Measurements from ENCODE around the gene ADGRG1. TPM values are rescaled to one million over a fixed set of nuclear protein-coding genes. Genes with fewer than 3 reads are reported as not detected.

Gene ADGRG1
- total RNA-seq, 1 donor from 2014 or later = 19.7 TPM

DNA sequence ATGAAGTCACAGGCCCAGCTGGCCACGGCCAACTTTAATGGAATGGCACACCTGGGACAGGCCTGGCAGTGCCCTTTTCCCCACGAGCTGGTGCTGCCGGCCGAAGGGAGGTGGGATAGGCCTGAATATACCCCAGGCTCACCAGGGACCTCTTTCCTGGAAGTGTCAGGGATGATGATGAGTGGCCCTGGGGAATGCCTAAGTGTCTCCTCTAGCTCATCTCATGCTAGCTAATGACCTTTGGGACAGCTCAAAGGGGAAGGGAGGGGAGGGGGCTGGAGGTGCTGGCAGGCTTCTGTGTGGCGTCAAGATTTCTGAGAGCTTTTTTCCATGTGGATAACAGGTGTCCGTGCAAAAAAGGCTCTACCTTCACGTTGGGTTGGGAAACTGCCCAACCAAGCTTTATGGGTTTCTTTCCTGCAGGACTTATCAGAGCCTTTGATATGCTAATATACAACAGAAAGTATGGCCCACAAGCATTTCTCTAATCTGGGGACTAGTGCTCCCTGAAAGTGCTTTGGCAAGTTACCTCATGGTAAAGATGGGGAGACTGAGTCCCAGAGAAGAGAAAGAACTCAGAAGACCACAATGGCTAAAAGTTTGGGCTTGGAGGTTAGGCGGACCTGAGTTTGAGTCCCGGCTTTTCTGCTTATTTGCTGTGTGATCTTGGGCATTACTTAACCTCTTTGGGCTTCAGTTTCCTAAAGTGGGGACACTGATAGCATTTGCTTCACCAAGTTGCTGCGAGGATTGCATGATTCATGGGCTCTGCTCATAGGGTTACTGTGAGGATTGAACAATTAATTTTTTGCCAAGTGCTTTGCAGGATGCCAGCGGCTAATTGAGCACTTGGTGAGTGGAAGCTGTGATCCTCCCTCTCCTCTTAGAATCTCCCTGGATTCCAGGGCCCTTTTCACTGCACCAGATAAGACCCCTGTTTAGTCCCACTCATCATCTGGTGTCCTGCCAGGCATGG lies 14.0 kb downstream of the ADGRG1 start:
- H3K27ac Mint-ChIP-seq = no peak overlapping the region
- peaks cover 11% of the 10 kb centered on the region for H3K4me1 Mint-ChIP-seq (ENCODE audit: low read depth)
- peaks cover 8% of the 10 kb centered on the region for H3K27me3 Mint-ChIP-seq
- no peak for DNase-seq (ENCODE audit: low spot score, unreplicated experiment)
- H3K36me3 Mint-ChIP-seq (ENCODE audit: insufficient read depth) = no peaks in the 10 kb centered on the region
- TF ChIP-seq, protein P1, sequence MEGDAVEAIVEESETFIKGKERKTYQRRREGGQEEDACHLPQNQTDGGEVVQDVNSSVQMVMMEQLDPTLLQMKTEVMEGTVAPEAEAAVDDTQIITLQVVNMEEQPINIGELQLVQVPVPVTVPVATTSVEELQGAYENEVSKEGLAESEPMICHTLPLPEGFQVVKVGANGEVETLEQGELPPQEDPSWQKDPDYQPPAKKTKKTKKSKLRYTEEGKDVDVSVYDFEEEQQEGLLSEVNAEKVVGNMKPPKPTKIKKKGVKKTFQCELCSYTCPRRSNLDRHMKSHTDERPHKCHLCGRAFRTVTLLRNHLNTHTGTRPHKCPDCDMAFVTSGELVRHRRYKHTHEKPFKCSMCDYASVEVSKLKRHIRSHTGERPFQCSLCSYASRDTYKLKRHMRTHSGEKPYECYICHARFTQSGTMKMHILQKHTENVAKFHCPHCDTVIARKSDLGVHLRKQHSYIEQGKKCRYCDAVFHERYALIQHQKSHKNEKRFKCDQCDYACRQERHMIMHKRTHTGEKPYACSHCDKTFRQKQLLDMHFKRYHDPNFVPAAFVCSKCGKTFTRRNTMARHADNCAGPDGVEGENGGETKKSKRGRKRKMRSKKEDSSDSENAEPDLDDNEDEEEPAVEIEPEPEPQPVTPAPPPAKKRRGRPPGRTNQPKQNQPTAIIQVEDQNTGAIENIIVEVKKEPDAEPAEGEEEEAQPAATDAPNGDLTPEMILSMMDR (IDR thresholded peaks at IDR 0.05; ENCODE audit: unreplicated experiment) = no peak
- no peaks in the 10 kb centered on the region for H3K9me3 Mint-ChIP-seq (ENCODE audit: low read depth)
- H3K4me3 Mint-ChIP-seq (ENCODE audit: low read depth) = no peak overlapping the region

DNA sequence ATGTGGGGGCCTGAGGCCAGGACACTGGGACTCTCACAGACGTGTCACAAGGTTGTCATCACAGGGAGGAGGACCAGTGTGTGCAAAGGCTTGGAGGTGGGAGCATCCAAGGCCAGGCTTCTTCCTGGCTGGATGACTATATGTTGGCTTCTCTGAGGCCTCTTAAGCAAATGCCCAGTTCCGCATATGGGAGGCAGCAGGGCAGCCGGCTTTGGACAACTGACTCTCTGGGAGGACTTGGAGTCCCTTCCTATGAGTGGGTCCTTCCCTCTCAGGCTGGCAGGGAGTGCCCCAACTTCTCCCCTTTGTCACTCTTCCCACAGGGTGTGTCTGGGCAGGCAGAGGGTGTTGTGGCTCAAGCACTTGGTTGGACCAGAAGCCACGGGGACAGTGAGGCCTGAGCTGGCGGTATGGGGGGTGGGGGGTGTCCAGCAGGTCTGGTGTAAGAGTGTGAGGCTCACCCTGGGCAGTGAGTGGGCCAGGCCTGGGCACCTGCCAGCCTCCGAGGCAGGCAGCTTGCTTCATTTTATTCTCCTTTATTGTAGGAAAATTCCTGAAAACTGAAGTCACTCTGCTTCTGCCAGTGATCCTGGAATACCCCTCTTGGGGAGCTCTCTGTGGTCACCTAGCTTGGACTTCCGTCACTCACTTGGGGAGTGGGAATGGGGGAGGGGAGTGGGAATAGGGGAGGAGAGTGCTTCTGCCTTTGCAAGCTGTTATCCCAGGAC lies 14.9 kb downstream of the ADGRG1 start:
- Mint-ChIP-seq H3K4me3 (ENCODE audit: low read depth) (no peak overlapping the region), H3K9me3 (ENCODE audit: low read depth) (no peaks in the 10 kb centered on the region), H3K36me3 (ENCODE audit: insufficient read depth) (no peaks in the 10 kb centered on the region), H3K4me1 (ENCODE audit: low read depth) (peaks cover 11% of the 10 kb centered on the region), H3K27me3 (peaks cover 8% of the 10 kb centered on the region), H3K27ac (no peak overlapping the region)
- no peak for DNase-seq (ENCODE audit: low spot score, unreplicated experiment)
- TF ChIP-seq, protein P1 (IDR thresholded peaks at IDR 0.05; ENCODE audit: unreplicated experiment) = no peak

DNA sequence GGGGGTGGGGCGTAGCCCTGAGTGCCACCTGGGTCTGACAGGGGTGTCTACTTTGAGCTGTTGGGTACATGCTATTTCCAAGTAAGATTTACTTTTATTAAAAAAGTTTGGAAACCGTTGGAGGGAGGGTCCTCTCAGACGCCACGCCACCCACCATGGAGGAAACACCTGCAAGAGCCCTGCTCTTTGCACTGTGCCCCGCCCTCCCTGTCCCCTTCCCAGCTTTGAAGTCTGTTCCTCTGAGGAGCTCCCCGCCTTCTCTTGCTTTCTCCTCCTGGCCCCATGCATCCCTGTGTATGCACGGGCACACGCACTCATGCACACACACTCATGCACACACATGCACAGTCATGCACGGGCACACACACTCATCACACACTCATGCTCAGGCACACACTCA lies 15.5 kb downstream of the ADGRG1 start:
- no peak for DNase-seq (ENCODE audit: low spot score, unreplicated experiment)
- Mint-ChIP-seq H3K4me3 (ENCODE audit: low read depth) (no peak overlapping the region), H3K27me3 (peaks cover 8% of the 10 kb centered on the region), H3K4me1 (ENCODE audit: low read depth) (peaks cover 11% of the 10 kb centered on the region), H3K27ac (no peak overlapping the region), H3K9me3 (ENCODE audit: low read depth) (no peaks in the 10 kb centered on the region), H3K36me3 (ENCODE audit: insufficient read depth) (no peaks in the 10 kb centered on the region)
- TF ChIP-seq, protein P1 (IDR thresholded peaks at IDR 0.05; ENCODE audit: unreplicated experiment) = no peak

DNA sequence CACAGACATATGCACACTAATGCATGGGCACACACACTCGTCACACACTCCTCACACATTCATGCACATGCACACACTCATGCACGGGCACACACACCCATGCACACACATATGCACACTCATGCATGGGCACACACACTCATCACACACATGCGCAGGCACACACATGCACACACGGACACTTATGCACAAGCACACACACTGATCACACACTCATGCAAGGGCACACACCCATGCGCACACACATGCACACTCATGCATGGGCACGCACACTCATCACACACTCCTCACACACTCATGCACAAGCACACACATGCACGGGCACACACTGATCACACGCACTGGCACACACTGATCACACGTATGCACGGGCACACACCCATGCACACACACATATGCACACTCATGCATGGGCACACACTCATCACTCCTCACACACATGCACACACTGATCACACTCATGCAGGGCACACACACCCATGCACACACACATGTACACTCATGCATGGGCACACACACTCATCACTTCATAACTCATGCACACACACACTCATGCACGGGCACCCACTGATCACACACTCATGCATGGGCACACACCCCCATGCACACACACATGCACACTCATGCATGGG lies 16.1 kb downstream of the ADGRG1 start:
- TF ChIP-seq, protein P1 (IDR thresholded peaks at IDR 0.05; ENCODE audit: unreplicated experiment) = no peak
- no peaks in the 10 kb centered on the region for H3K36me3 Mint-ChIP-seq (ENCODE audit: insufficient read depth)
- no peak overlapping the region for H3K4me3 Mint-ChIP-seq (ENCODE audit: low read depth)
- H3K9me3 Mint-ChIP-seq (ENCODE audit: low read depth) = no peaks in the 10 kb centered on the region
- no peak overlapping the region for H3K27ac Mint-ChIP-seq
- peaks cover 8% of the 10 kb centered on the region for H3K27me3 Mint-ChIP-seq
- peaks cover 6% of the 10 kb centered on the region for H3K4me1 Mint-ChIP-seq (ENCODE audit: low read depth)
- DNase-seq (ENCODE audit: low spot score, unreplicated experiment) = no peak

DNA sequence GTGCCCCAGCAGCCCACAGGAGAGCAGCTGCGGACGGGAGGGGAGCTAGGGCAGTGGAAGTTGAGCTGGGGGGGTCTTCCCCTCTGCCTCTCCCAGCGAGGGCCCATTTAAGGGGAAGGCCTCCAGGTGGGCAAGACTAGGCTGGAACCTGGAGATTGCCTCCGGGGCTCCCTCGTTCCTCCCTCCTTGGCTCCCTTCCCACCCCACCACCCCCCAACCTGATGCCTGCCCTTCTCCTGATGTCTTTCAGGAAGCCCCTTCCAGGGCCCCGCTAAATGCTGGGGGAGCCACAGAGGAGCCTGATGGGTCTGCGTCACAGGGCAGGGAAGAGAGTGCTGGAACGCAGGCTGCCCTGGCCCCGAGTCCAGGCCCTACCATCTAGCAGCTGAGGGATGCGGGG lies 16.7 kb downstream of the ADGRG1 start:
- H3K4me1 Mint-ChIP-seq (ENCODE audit: low read depth) = peaks cover 6% of the 10 kb centered on the region
- H3K4me3 Mint-ChIP-seq (ENCODE audit: low read depth) = no peak overlapping the region
- no peaks in the 10 kb centered on the region for H3K36me3 Mint-ChIP-seq (ENCODE audit: insufficient read depth)
- peaks cover 8% of the 10 kb centered on the region for H3K27me3 Mint-ChIP-seq
- H3K27ac Mint-ChIP-seq = no peak overlapping the region
- H3K9me3 Mint-ChIP-seq (ENCODE audit: low read depth) = no peaks in the 10 kb centered on the region
- TF ChIP-seq, protein P1 (IDR thresholded peaks at IDR 0.05; ENCODE audit: unreplicated experiment) = no peak
- DNase-seq (ENCODE audit: low spot score, unreplicated experiment) = no peak

All from progenitor cell of endocrine pancreas (in vitro differentiated cells).